Measurements from ENCODE around the gene SLC34A2.
"Not testable (repeated sequence)": the region's sequence is repeated elsewhere in the genome, so short reads cannot be mapped to it uniquely, and the experiment has no call there.

The SLC34A2 gene

GRCh38 chr4:25654971-25655963 is at the start of gene SLC34A2:
Gene SLC34A2 (plus strand): TSS chr4:25655851. CDS start chr4:25662501, 6,650 bp downstream.
- no peak for DNase-seq

- no peak for DNase-seq
Measured at GRCh38 chr4:25608644-25609043, 47.0 kb upstream of the SLC34A2 start.

GRCh38 chr4:25609976-25610375 is 45.7 kb upstream of the SLC34A2 start:
- no peak for DNase-seq

GRCh38 chr4:25613613-25614012 is 42.0 kb upstream of the SLC34A2 start:
- DNase-seq = not testable (repeated sequence)

GRCh38 chr4:25614807-25615206 is 40.8 kb upstream of the SLC34A2 start:
- no peak for DNase-seq

GRCh38 chr4:25621027-25621930 is 34.4 kb upstream of the SLC34A2 start:
- no peak for DNase-seq

GRCh38 chr4:25624616-25625015 is 31.0 kb upstream of the SLC34A2 start:
- no peak for DNase-seq

- no peak for DNase-seq
Measured at GRCh38 chr4:25628451-25628850, 27.2 kb upstream of the SLC34A2 start.

- no peak for DNase-seq
Measured at GRCh38 chr4:25632135-25632534, 23.5 kb upstream of the SLC34A2 start.

- DNase-seq = no peak
Measured at GRCh38 chr4:25633541-25633940, 22.1 kb upstream of the SLC34A2 start.

GRCh38 chr4:25635501-25635900 is 20.1 kb upstream of the SLC34A2 start:
- DNase-seq = no peak

- DNase-seq = no peak
Measured at GRCh38 chr4:25637581-25638220, 17.9 kb upstream of the SLC34A2 start.

- DNase-seq = peak in 1 of 2 donors; percentile 4
Measured at GRCh38 chr4:25638221-25638601, 17.4 kb upstream of the SLC34A2 start.

GRCh38 chr4:25638806-25639205 is 16.8 kb upstream of the SLC34A2 start:
- no peak for DNase-seq

GRCh38 chr4:25650311-25650710 is 5.3 kb upstream of the SLC34A2 start:
- DNase-seq = no peak

- no peak for DNase-seq
Measured at GRCh38 chr4:25651682-25652081, 4.0 kb upstream of the SLC34A2 start.

GRCh38 chr4:25654031-25654970 is 1.4 kb upstream of the SLC34A2 start:
- no peak for DNase-seq

GRCh38 chr4:25656031-25656430 is 380 bp downstream of the SLC34A2 start:
- no peak for DNase-seq

- no peak for DNase-seq
Measured at GRCh38 chr4:25658357-25658771, 2.7 kb downstream of the SLC34A2 start.

GRCh38 chr4:25658777-25659176 is 3.1 kb downstream of the SLC34A2 start:
- DNase-seq = no peak

- DNase-seq = not testable (repeated sequence)
Measured at GRCh38 chr4:25661441-25661840, 5.8 kb downstream of the SLC34A2 start.

GRCh38 chr4:25662306-25662705 is 6.7 kb downstream of the SLC34A2 start:
- DNase-seq = no peak

All from CD4-positive, alpha-beta T cell treated with Interleukin-4 for 1 hour (primary cell).